ENCODE results near the gene FDXACB1. TPM values are rescaled to one million over a fixed set of nuclear protein-coding genes. Genes with fewer than 3 reads are reported as not detected.

Gene FDXACB1
- total and polyA plus RNA-seq, 2 of the 4 experiments (the other 2 are of a cell fraction) = 1.7 to 3.0 TPM

GRCh38 chr11:111849631-111850030, 29.3 kb downstream of the FDXACB1 start:
- Histone ChIP-seq H2BK120ac (ENCODE audit: low read depth, low read length) (no peak overlapping the region), H3K9me1 (ENCODE audit: insufficient read depth, low read length) (peaks cover 3% of the 10 kb centered on the region; the same call in 1 of the 2 replicates), H2BK15ac (ENCODE audit: low read depth, low read length) (no peak overlapping the region), H2BK20ac (ENCODE audit: low read depth, low read length) (no peak overlapping the region), H3K36me3 (ENCODE audit: control insufficient read depth, insufficient read depth, low read length) (peaks cover 7% of the 10 kb centered on the region), H3K4me3 (ENCODE audit: insufficient read depth, low read depth, low read length) (no peak overlapping the region), H2BK5ac (ENCODE audit: low read depth, low read length, poor library complexity, severe bottlenecking) (no peak overlapping the region), H3K4me1 (ENCODE audit: control insufficient read depth, insufficient read depth, low read length) (peaks cover 7% of the 10 kb centered on the region), H4K91ac (ENCODE audit: insufficient read depth, low read depth, low read length) (no peak overlapping the region), H3K27ac (ENCODE audit: insufficient read depth, low read length) (no peak overlapping the region), H3K9ac (ENCODE audit: low read depth, low read length) (no peak overlapping the region), H2AK5ac (ENCODE audit: low read depth, low read length) (no peak overlapping the region), H3K4ac (ENCODE audit: low read depth, low read length) (no peak overlapping the region), H3K18ac (ENCODE audit: low read depth, low read length) (no peak overlapping the region), H4K8ac (ENCODE audit: low read depth in 2 of 2, low read length in 2 of 2) (no peak overlapping the region), H4K20me1 (ENCODE audit: insufficient read depth, low read length) (no peaks in the 10 kb centered on the region), H3K9me3 (ENCODE audit: control insufficient read depth, insufficient read depth, low read length) (no peaks in the 10 kb centered on the region), H3K4me2 (ENCODE audit: low read depth, low read length) (no peak overlapping the region), H2AK9ac (replicated peaks; ENCODE audit: low read depth, low read length, poor library complexity) (no peak overlapping the region), H3K27me3 (ENCODE audit: control insufficient read depth, insufficient read depth, low read length) (no peaks in the 10 kb centered on the region), H4K5ac (ENCODE audit: low read depth, low read length) (no peak overlapping the region), H2AFZ (replicated peaks; ENCODE audit: low read length, poor library complexity) (no peak overlapping the region), H3K14ac (replicated peaks; ENCODE audit: low read depth, low read length) (no peak overlapping the region), H3K79me1 (ENCODE audit: low read depth in 1 of 2, low read length in 2 of 2) (no peaks in the 10 kb centered on the region; a peak in 1 of 4 replicates), H3K23ac (ENCODE audit: low read depth, low read length) (no peak overlapping the region), H3K56ac (ENCODE audit: extremely low read depth, insufficient read depth, low read length) (no peak overlapping the region)
- POLR2A ChIA-PET (ENCODE audit: unreplicated experiment) = no interaction called here
- CTCF ChIA-PET = no interaction called here
- intact Hi-C loops (cut with micrococcal nuclease) = no loop called here
- no peak for DNase-seq
- dilution Hi-C loops (cut with HindIII; ENCODE audit: low sequenced_read_pairs, unreplicated experiment) = no loop called here
- TF ChIP-seq MXI1 (IDR thresholded peaks at IDR 0.05; ENCODE audit: borderline replicate concordance, low read depth, low read length) (no peak), SMC3 (IDR thresholded peaks at IDR 0.05; ENCODE audit: low read depth, low read length) (no peak), ELK1 (IDR thresholded peaks at IDR 0.05; ENCODE audit: borderline replicate concordance, low read depth, low read length) (no peak)
- no CpG with 5 or more reads among the region's 3 CpGs for WGBS, 2 experiments (ENCODE audit: extremely low coverage in 2 of 2, insufficient read length in 1 of 2)
- BruUV-seq (replicated peaks) = no TSS peak
- ATAC-seq (ENCODE audit: low read depth) = no peak
- in situ Hi-C loops (cut with MboI; ENCODE audit: low sequenced_read_pairs) = no loop called here
